HCT116 (cell line): ENCODE results near the gene IFNL2.

Experiments
- CEBPB ChIP-seq: IDR thresholded peaks from 2 replicates; pipeline ENCODE4 v1.6.1; 2012; ENCODE audit warnings: low read depth
- EZH2 ChIP-seq: fragments of 200-600 bp; sonication (generic); IDR thresholded peaks from 2 replicates; pipeline ENCODE4 v1.6.1; 2017; ENCODE audit warnings: antibody characterized with exemption, mixed run types
- EZH2phosphoT487 ChIP-seq: fragments of 200-600 bp; IDR thresholded peaks from 2 replicates; pipeline ENCODE4 v1.6.1; 2018; ENCODE audit warnings: antibody characterized with exemption, borderline replicate concordance
- JUND ChIP-seq: IDR thresholded peaks from 2 replicates; pipeline ENCODE4 v1.6.1; 2012
- POLR2A ChIP-seq: IDR thresholded peaks from 2 replicates; pipeline ENCODE4 v1.7.0; 2011; ENCODE audit warnings: borderline replicate concordance; ENCODE audit not compliant: insufficient read depth, insufficient read length; ENCODE audit errors: extremely low read depth
- POLR2AphosphoS5 ChIP-seq: IDR thresholded peaks from 2 replicates; pipeline ENCODE4 v1.6.1; 2011; ENCODE audit warnings: mild to moderate bottlenecking, low read depth, low read length, moderate library complexity
- SIN3A ChIP-seq: IDR thresholded peaks from 2 replicates; pipeline ENCODE4 v1.6.1; 2012; ENCODE audit warnings: low read depth
- SP1 ChIP-seq: IDR thresholded peaks from 2 replicates; pipeline ENCODE4 v1.6.1; 2012; ENCODE audit warnings: low read depth
- SRF ChIP-seq: IDR thresholded peaks from 2 replicates; pipeline ENCODE4 v1.6.1; 2012; ENCODE audit warnings: low read depth
- TF ChIP-seq, protein P1 (sequence below), 3 experiments: fragments of 200-600 bp in 1 of 3; sonication (generic) in 1 of 3; IDR thresholded peaks in 2 of 3; conservative IDR thresholded peaks in 1 of 3; 2 replicates each; pipeline ENCODE4 v1.5.1; 2012 to 2017; ENCODE audit warnings: low read depth in 2 of 3, low read length in 2 of 3, antibody characterized with exemption in 1 of 3, borderline replicate concordance in 1 of 3, control low read depth in 1 of 3, mild to moderate bottlenecking in 1 of 3, mixed read lengths in 1 of 3, mixed run types in 1 of 3, moderate library complexity in 1 of 3; ENCODE audit not compliant: insufficient read depth in 1 of 3
- TF ChIP-seq, protein P2 (sequence below): IDR thresholded peaks from 2 replicates; pipeline ENCODE4 v1.6.1; 2012; ENCODE audit warnings: low read depth
- TF ChIP-seq, protein P3 (sequence below): IDR thresholded peaks from 2 replicates; pipeline ENCODE4 v1.6.1; 2012
- TF ChIP-seq, protein P4 (sequence below): IDR thresholded peaks from 2 replicates; pipeline ENCODE4 v1.6.1; 2011; ENCODE audit warnings: mild to moderate bottlenecking, low read length, moderate library complexity; ENCODE audit not compliant: insufficient replicate concordance; ENCODE audit errors: extremely low read depth
- TF ChIP-seq, protein P5 (sequence below): IDR thresholded peaks from 2 replicates; pipeline ENCODE4 v1.6.1; 2012

DNA sequence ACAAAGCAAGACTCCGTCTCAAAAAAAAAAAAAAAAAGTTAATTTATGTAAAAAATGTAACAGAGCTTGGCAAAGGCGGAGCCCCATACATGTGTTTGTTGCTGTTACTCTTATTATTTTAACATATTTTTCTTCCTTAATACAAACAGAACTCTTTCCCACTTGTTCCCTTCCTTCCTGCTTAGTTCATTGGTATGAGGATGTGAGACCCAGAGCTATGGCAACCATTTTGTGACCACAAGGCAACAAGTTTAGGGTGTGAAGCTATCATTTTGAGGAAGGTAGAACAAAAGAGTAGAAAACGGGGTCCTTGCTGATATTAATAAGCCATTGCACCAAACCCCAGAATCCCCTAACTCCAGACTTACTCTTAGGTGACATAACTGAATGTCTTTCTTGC lies 33.4 kb downstream of the IFNL2 start:
- TF ChIP-seq, protein P1, sequence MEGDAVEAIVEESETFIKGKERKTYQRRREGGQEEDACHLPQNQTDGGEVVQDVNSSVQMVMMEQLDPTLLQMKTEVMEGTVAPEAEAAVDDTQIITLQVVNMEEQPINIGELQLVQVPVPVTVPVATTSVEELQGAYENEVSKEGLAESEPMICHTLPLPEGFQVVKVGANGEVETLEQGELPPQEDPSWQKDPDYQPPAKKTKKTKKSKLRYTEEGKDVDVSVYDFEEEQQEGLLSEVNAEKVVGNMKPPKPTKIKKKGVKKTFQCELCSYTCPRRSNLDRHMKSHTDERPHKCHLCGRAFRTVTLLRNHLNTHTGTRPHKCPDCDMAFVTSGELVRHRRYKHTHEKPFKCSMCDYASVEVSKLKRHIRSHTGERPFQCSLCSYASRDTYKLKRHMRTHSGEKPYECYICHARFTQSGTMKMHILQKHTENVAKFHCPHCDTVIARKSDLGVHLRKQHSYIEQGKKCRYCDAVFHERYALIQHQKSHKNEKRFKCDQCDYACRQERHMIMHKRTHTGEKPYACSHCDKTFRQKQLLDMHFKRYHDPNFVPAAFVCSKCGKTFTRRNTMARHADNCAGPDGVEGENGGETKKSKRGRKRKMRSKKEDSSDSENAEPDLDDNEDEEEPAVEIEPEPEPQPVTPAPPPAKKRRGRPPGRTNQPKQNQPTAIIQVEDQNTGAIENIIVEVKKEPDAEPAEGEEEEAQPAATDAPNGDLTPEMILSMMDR (IDR thresholded peaks at IDR 0.05 in 2 of 3, conservative IDR thresholded peaks at IDR 0.05 in 1 of 3; ENCODE audit: borderline replicate concordance in 1 of 3, insufficient read depth in 1 of 3, low read depth in 2 of 3, low read length in 2 of 3) = no peak
- TF ChIP-seq EZH2 = no peak
- TF ChIP-seq, protein P2, sequence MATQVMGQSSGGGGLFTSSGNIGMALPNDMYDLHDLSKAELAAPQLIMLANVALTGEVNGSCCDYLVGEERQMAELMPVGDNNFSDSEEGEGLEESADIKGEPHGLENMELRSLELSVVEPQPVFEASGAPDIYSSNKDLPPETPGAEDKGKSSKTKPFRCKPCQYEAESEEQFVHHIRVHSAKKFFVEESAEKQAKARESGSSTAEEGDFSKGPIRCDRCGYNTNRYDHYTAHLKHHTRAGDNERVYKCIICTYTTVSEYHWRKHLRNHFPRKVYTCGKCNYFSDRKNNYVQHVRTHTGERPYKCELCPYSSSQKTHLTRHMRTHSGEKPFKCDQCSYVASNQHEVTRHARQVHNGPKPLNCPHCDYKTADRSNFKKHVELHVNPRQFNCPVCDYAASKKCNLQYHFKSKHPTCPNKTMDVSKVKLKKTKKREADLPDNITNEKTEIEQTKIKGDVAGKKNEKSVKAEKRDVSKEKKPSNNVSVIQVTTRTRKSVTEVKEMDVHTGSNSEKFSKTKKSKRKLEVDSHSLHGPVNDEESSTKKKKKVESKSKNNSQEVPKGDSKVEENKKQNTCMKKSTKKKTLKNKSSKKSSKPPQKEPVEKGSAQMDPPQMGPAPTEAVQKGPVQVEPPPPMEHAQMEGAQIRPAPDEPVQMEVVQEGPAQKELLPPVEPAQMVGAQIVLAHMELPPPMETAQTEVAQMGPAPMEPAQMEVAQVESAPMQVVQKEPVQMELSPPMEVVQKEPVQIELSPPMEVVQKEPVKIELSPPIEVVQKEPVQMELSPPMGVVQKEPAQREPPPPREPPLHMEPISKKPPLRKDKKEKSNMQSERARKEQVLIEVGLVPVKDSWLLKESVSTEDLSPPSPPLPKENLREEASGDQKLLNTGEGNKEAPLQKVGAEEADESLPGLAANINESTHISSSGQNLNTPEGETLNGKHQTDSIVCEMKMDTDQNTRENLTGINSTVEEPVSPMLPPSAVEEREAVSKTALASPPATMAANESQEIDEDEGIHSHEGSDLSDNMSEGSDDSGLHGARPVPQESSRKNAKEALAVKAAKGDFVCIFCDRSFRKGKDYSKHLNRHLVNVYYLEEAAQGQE = no peak
- TF ChIP-seq SP1 = no peak
- TF ChIP-seq EZH2phosphoT487 = no peak
- no peak for TF ChIP-seq JUND
- no peak for TF ChIP-seq POLR2A
- no peak for TF ChIP-seq SIN3A
- no peak for TF ChIP-seq POLR2AphosphoS5
- TF ChIP-seq, protein P3, sequence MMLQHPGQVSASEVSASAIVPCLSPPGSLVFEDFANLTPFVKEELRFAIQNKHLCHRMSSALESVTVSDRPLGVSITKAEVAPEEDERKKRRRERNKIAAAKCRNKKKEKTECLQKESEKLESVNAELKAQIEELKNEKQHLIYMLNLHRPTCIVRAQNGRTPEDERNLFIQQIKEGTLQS = no peak
- no peak for TF ChIP-seq CEBPB
- TF ChIP-seq SRF = no peak
- TF ChIP-seq, protein P4, sequence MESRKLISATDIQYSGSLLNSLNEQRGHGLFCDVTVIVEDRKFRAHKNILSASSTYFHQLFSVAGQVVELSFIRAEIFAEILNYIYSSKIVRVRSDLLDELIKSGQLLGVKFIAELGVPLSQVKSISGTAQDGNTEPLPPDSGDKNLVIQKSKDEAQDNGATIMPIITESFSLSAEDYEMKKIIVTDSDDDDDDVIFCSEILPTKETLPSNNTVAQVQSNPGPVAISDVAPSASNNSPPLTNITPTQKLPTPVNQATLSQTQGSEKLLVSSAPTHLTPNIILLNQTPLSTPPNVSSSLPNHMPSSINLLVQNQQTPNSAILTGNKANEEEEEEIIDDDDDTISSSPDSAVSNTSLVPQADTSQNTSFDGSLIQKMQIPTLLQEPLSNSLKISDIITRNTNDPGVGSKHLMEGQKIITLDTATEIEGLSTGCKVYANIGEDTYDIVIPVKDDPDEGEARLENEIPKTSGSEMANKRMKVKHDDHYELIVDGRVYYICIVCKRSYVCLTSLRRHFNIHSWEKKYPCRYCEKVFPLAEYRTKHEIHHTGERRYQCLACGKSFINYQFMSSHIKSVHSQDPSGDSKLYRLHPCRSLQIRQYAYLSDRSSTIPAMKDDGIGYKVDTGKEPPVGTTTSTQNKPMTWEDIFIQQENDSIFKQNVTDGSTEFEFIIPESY = no peak
- TF ChIP-seq, protein P5, sequence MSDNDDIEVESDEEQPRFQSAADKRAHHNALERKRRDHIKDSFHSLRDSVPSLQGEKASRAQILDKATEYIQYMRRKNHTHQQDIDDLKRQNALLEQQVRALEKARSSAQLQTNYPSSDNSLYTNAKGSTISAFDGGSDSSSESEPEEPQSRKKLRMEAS = no peak
